LoVo (cell line): Measurements from ENCODE around the gene RARRES1.
"Not testable (repeated sequence)": the region's sequence is repeated elsewhere in the genome, so short reads cannot be mapped to it uniquely, and the experiment has no call there.

Source experiments
- DNase-seq: peaks from one replicate; pipeline ENCODE4 v3.0.0-alpha.2; 2016; ENCODE audit warnings: low spot score

The RARRES1 gene

DNA sequence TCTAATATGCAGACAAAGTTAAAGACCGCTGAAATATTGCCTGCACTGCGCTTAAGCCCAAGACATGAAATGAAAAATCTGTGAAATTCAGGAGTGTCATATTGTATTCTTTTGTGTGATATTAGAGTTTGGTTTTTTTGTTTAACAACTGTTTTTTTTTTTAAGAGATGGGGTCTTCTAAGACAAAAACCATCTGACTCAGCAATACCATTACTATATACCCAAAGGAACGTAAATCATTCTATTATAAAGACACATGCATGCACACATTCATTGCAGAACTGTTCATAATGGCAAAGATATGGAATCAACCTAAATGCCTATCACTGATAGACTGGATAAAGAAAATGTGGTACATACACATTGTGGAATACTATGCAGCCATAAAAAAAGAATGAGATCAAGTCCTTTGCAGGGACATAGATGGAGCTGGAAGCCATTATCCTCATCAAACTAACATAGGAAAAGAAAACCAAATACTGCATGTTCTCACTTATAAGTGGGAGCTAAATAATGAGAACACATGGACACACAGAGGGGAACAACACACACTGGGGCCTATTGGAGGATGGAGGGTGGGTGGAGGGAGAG is 38.3 kb downstream of the RARRES1 start:
- DNase-seq: not testable (repeated sequence)

DNA sequence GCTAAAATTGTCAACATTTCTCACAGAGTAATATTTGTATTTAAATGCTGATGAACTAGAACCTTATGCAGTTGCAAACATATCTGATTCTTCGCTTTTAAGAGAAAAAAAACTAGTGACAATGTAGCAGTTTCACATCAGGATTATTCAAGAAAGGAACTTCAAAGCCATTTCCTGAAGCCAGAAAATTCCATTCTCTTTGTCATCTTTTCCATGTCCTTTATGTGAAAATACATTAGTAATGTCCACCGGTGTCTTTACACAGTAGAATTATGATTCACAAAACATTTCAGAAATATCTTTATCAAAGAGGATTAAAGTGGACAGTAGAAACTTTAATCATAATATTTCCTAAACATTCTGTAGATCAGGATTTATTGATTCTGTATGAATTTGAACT is 47.1 kb downstream of the RARRES1 start:
- DNase-seq: no peak

DNA sequence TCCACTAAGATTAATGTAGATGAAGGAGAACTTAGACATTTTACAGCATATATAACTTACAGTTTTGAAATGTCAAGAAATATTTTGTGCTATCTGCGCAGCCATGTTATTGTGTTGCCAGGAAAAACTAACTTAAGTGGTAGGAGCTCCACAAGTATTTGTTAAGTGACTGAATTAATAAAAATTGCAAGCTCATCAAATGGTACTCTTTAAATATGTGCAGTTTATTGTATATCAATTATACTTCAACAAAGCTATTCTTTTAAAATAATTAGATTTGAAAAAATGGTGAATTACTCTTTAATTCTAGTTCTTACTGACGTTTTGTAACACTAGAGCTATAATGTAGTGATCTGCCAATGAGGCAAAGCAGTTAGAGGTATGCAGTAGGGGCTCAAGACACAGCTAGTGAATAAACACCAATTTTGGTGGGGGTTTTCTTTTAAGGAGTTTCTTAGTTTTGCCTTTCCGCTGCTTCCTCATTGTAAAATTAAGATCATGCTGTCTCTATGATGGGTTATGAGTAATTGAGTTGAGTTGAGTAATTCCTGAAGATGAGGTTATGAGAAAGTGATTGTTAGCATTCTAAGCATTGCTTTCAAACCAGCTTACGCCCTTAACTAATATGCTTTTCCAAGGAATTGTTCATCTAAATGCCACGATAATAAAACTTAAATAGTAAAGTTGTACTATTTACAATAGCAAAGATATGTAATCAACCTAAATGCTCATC is 48.9 kb downstream of the RARRES1 start:
- no peak for DNase-seq

DNA sequence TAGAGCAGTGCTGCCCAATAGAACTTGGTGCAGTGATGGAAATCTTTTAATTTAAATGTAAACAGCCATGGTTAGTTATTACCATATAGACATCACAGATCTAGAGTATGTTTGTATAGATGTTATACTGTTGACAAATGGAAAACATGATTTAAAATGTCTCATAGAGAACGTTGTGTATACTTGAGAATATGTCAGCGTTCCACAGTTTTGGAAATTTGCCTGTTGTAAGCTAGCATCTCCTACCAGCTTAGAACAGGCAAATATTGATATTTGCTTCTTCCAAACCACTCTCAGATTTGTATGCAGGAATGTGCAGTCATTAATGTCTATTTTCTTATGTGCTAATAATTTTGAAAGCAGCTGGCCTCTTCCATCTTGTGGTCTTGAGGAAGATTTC is 51.4 kb downstream of the RARRES1 start:
- DNase-seq: no peak

DNA sequence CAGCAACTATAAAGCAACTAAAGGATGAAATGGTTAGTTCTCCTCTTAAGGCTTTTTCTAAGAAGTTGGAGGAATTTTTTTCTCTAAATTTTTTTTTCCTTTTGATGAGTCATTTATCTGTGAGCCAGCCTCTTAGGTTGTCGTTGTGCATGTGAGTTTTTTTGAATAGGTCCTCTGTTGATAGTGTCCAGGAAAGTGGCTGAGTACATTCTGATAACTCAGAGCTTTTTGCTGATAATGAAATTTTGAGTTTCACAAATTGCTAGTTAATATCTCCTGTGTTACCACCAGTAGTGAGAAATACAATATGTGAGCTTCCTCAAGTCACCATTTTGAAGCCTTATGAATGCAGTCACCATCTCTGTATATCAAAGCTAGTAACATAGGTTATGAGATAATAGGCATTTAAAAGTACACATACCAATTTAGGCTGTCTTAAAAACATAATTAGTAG is 52.7 kb downstream of the RARRES1 start:
- DNase-seq: no peak

DNA sequence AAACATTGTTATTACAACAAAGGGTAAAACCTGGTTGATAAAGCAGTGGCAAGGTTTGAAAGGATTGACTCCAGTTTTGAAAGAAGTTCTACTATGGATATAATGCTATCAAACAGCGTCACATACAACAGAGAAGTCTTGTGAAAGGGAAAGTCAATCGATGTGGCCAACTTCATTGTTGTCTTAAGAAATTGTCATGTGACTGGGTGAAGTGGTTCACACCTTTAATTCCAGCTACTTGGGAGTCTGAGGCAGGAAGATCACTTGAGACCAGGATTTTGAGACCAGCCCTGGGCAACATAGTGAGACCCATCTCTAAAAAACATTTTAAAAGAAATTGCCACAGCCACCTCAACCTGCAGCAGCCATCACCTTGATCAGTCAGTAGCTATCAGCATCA is 53.6 kb downstream of the RARRES1 start:
- no peak for DNase-seq

DNA sequence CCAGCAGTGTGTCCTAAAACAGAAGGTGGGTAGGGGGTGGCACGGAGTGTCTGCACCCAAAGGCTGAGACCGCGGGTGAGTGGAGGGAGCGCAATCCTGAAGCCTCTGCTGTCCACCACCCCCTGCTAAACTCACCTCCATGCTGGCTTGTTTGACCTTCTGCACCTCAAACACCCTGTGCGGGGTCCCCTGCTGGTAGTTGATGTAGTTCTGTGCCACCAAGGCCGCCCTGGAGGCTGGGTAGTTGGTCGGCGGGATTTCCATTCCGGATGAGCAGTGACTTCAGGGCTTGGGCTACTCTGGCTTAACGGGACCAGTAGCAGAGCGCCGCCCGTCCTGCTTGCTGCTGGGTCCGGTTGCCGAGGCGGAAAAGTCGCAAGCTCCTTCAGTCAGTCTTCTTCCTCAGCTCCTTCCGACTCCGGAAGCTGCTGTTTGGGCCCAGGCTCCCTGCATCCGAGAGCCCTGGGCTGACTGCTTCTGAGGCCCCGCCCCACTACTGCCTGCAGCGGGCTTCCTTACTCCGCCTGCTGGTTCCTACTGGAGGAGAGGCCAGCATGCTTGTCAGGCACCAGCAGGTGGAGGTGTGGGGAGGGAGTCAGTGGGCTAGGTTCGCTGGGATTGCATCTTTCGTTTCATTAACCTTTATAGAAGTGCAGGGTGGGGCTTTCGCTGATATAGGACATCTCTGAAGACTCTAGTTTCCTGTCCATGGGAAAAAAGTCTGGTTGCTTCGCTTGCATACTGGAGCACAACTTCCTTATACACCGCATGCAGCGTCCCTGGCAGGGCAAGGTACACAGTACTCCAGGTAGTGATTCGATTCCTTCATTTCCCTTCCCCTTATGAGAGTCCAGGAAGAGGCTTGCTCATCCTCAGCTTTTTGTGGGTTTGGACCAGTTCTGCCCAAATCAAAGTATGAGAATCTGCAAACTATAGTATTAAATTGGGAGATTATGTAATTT is 59.8 kb downstream of the RARRES1 start, which contains the start of gene LXN:
TSS of gene LXN (minus strand) at position 434 of the 962 bp plus-strand sequence. CDS start at position 264, 170 bp downstream.
- peak; percentile 90 for DNase-seq

DNA sequence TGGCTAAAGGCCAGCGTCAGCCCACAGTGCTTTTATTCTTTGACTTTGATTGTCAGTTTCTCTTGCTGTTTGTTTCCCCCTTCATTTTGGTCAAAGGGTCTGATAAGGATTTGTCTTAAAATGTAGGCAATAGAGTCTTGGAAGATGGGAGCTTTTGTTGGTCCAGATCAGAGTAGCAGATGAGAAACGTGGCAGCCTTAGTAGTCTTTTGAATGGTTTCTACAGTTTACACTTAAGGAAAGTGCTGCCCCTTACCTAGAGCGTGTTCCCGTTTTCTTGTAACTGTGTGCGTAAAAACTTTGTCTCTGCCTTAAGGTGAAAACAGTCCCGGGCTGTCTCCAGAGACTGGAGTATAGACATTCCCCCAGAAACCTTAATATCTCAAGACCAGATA is 60.4 kb downstream of the RARRES1 start:
- DNase-seq: no peak

DNA sequence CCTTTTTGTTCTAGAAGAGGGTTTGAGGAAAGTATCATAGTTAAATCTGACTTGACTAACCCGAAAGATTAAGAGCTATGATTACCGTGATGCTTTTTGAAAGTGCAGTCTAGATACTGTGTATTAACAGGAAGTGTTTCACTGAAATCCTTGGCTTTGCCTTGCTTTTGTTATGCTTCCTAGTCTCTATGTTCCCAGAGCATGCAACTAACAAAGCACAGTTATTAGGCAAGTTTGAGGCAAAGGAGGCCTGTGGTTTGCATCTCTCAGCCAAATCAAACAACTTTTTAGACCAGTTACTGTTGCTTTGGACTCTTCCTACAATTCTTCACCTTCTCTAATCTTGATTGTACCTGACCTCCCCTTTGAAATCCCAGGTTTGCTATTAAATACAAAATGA is 63.8 kb downstream of the RARRES1 start:
- no peak for DNase-seq

DNA sequence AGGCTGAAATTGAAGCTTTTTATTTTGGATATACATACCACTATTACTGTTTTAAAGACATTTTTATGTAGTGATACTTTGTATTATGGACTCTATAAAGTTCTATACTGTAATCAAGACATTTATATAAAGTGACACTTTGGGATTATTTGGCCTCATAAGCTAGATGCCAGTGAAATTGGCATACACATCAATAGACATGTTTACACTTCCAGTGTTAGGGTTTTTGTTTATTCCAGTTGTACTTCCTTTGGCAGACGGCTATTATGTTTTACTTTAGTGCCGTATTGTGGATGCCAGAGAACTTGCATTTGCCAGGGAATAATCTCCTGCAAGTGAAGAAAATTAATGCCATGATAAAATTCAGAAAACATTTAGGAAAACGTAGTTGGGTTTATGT is 65.8 kb downstream of the RARRES1 start:
- DNase-seq: no peak

DNA sequence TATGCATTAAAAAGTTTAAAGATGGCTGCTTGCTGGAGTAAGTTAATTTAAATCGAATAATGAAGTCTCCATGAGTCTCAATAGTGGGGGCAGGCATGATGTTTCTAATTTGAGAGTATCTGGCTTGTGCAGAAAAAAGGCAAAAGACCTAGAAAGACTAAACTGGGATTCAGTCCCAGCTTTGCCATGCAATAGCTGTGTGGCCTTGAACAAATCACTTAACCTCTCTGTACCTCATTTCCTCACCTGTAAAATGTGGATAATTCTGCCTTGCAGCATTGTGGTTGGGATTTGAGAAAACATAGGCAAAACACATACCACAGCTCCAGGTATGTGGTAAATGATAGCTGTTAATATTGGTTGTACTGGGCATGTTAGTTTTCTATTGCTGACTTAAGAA is 68.4 kb downstream of the RARRES1 start:
- no peak for DNase-seq

DNA sequence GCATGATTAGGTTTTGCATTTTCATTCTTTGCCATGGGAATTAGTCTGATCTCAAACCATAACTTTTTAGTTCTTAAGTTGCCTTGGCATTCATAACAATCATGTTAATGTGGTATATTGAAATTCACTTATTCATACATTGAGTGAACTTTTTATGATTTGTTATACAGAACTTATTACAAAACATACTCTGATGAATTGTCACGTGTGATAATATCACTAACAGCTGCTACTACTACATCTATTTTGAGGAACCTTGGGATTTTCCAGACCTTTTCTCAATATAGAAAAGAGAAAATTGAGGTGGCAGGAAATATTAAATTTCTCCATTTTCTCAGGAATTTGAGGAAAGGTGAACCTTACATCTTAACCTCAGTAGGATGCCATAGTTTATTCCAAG is 69.0 kb downstream of the RARRES1 start:
- no peak for DNase-seq

DNA sequence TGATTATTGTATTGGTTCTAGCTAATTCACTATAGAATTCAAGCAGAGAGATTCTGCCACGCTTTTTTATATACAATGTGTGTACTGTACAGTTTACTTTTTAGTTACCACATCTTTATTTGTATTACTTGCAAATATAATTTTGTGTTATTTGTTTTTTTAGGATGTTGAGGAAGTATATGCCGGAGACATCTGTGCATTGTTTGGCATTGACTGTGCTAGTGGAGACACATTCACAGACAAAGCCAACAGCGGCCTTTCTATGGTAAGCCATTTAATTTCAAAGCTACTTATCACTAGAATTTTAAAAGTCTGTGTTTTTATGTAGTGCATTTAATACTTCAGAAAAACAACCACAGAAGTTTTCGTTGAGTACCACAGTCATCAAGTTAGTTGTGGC is 71.5 kb downstream of the RARRES1 start:
- DNase-seq: no peak

DNA sequence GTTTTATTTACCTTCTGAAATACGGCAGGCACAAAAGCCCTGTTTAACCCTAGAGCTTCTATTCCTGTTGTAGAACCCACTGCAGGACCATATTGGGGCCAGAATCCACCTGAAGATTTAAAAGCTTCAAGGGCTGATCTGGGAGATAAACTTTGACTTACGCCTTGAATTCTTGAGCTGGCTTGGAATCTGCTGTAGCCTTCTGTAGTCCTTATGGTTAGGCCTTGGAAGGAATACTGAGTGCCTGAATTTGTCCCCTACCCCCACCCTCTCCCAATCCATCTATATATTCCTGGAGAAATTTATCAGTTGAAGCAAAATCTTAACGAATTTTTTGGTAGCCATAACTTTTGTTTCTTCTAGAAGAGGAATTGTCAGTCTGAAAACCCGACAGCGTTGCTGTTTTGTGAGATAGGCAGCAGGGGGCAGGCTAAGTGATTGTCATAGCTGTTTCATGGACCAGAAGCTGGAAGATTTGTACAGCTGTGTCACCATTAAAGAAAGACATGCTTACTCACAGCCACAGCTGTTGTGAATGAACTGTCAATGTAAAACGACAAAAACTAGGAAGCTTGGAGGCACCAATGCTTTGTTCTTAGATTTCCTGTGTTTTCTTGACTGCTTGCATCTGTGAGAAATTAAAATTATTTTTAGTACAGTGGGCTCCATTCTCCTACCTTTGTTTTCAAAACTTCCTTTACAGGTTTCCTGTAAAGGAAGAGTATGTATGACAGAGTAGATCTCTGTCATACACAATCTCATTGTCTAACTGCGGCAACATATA is 72.6 kb downstream of the RARRES1 start:
- peak; percentile 50 for DNase-seq

DNA sequence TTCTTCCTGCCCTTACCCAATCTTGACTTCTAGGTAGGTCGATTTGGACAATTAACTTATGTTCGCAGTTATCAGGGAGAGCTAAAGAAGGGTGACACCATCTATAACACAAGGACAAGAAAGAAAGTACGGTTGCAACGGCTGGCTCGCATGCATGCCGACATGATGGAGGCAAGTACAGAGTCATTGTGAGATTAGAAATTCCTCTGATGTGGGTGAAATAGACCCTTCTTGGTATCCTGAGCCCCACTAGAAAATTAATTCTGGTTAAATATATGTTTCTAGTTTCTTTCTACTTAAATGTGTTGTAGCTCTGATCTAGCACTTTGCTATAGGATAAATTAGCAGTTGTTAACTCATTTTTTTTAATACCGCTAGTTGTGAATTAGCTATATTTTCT is 73.4 kb downstream of the RARRES1 start:
- DNase-seq: no peak

DNA sequence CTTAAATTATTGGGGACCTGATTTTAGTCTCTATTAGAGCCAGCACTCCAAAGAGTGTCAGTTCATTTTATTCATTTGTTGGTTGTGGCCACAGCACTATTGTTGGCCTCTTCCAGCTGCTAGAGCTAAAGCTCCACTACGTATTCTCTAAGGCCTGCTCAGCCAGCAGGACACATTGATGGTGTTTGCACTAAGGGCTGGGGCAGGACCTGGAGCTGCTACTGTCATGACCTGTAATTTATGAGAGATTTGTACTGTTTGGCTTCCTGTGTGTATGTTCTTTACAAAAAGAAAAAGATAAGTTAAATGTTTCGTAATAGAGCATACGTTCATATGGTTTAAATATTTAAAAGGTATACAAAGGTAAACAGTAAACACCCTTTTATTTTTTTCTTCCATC is 79.8 kb downstream of the RARRES1 start:
- no peak for DNase-seq

DNA sequence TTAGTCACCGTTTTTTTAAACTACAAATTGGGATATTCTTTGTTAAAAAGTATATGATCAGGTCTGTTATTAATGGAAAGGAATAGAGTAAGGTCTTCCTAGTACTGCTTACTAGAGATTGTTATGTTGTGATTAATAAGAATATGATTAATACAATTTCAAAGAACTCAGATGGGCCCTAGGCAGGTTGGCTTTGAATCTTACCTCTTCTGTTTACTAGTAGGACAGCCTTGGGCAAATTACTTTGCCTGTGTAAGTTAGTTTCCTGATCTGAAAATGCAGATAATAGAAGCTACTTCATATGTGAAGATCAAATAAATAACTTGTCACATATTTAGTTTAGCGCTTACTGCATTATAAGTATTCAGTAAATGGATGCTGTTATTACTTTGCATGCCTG is 81.1 kb downstream of the RARRES1 start:
- DNase-seq: no peak

DNA sequence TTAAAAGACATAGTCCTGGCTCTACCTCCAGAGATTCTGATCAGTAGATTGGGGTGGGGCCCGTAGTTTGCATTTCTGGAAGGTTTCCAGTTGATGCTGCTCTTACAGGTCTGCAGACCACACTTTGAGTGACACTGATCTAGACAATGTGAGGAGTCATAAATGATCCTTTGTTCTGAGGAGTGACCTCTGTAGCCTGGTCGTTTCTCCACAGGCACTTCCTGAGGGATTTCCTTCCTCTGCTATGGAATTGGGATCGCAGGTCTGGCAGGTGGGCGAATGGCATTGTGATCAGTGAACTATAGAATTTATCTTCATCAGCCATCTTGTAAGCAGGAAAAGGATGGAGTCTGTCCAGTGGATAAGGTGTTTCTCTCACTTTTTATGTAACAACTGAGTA is 82.5 kb downstream of the RARRES1 start:
- no peak for DNase-seq
